ENCODE results near the gene OR10P1.
A peak's percentile ranks its signal among the peaks of the same experiment; 100 is the strongest.

The OR10P1 gene

GRCh38 chr12:55681142-55682077 lies 44.7 kb downstream of the OR10P1 start:
- intact Hi-C loops (cut with DNase I): no loop called here
- DNase-seq: peak in 30 of 42 donors; percentile 4 to 66 (median 31)

- DNase-seq: peak in 1 of 42 donors; percentile 30
- intact Hi-C loops (cut with DNase I): no loop called here
Observed at GRCh38 chr12:55682087-55682796, 45.5 kb downstream of the OR10P1 start.

GRCh38 chr12:55683676-55684075 lies 47.0 kb downstream of the OR10P1 start:
- intact Hi-C loops (cut with DNase I): no loop called here
- peak in 1 of 42 donors; percentile 23 for DNase-seq

- intact Hi-C loops (cut with DNase I): no loop called here
- peak in 1 of 42 donors; percentile 28 for DNase-seq
Observed at GRCh38 chr12:55684761-55685370, 48.2 kb downstream of the OR10P1 start.

GRCh38 chr12:55685671-55686070 lies 49.0 kb downstream of the OR10P1 start:
- intact Hi-C loops (cut with DNase I): no loop called here
- no peak for DNase-seq

- intact Hi-C loops (cut with DNase I): no loop called here
- DNase-seq: no peak
Observed at GRCh38 chr12:55686366-55687010, 49.8 kb downstream of the OR10P1 start.

Measured in head of caudate nucleus (tissue), 42 donors.